SJSA1 (cell line): ENCODE measurements around the gene CABP4. TPM values are rescaled to one million over a fixed set of nuclear protein-coding genes. Genes with fewer than 3 reads are reported as not detected.

Experiments used
- DNase-seq, 2 experiments: peaks; one replicate each; pipeline ENCODE4 v3.0.0-alpha.2; 2015 to 2020; ENCODE audit warnings: low spot score in 2 of 2, low read depth in 1 of 2
- H3K27ac ChIP-seq: fragments of 250-450 bp; sonication (Bioruptor Pico); 2 replicates; pipeline ENCODE4 v1.5.1; 2020; ENCODE audit warnings: mild to moderate bottlenecking, moderate library complexity
- H3K27me3 ChIP-seq: fragments of 250-450 bp; sonication (Bioruptor Pico); replicated peaks from 2 replicates; pipeline ENCODE4 v1.5.1; 2020; ENCODE audit warnings: mild to moderate bottlenecking, moderate library complexity
- H3K36me3 ChIP-seq: fragments of 250-450 bp; sonication (Bioruptor Pico); 2 replicates; pipeline ENCODE4 v1.5.1; 2020; ENCODE audit warnings: mild to moderate bottlenecking
- H3K4me1 ChIP-seq: fragments of 250-450 bp; sonication (Bioruptor Pico); replicated peaks from 2 replicates; pipeline ENCODE4 v1.6.1; 2021; ENCODE audit warnings: mild to moderate bottlenecking
- H3K4me3 ChIP-seq: fragments of 250-450 bp; sonication (Bioruptor Pico); 2 replicates; pipeline ENCODE4 v1.5.1; 2020; ENCODE audit warnings: mild to moderate bottlenecking
- H3K9me3 ChIP-seq: fragments of 250-450 bp; sonication (Bioruptor Pico); replicated peaks from 2 replicates; pipeline ENCODE4 v1.5.1; 2020; ENCODE audit warnings: mild to moderate bottlenecking
- total RNA-seq: library from RNA; depleted of rRNA; stranded (reverse); fragments of >200 nt; shearing (Covaris generic); gene quantifications from 2 replicates; pipeline ENCODE4 v1.2.3, GENCODE V29; 2014; rRNA removed

Gene CABP4
- total RNA-seq = not detected in 2 replicates

GRCh38 chr11:67455054-67455453 lies at the start of gene CABP4:
Gene CABP4 (plus strand): TSS chr11:67455354. CDS start chr11:67455424, 70 bp downstream.
- no peak within 1 kb of the TSS for H3K27ac ChIP-seq
- H3K36me3 ChIP-seq = no peaks in the 10 kb centered on the region
- H3K27me3 ChIP-seq = no peaks in the 10 kb centered on the region; the same call in 1 of the 2 replicates
- no peak within 1 kb of the TSS for H3K4me3 ChIP-seq
- no peaks in the 10 kb centered on the region for H3K4me1 ChIP-seq
- no peaks in the 10 kb centered on the region; the same call in 1 of the 2 replicates for H3K9me3 ChIP-seq
- DNase-seq = no peak

GRCh38 chr11:67405688-67406339 lies 49.3 kb upstream of the CABP4 start:
- H3K4me3 ChIP-seq = no peak overlapping the region
- peaks cover 8% of the 10 kb centered on the region for H3K36me3 ChIP-seq
- no peak for DNase-seq
- peaks cover 12% of the 10 kb centered on the region for H3K4me1 ChIP-seq
- H3K27ac ChIP-seq = no peak overlapping the region
- peaks cover 39% of the 10 kb centered on the region for H3K27me3 ChIP-seq
- H3K9me3 ChIP-seq = peaks cover 6% of the 10 kb centered on the region

GRCh38 chr11:67406420-67406968 lies 48.7 kb upstream of the CABP4 start:
- H3K4me1 ChIP-seq = peaks cover 7% of the 10 kb centered on the region
- no peak for DNase-seq
- no peak overlapping the region for H3K27ac ChIP-seq
- peaks cover 2% of the 10 kb centered on the region for H3K36me3 ChIP-seq
- H3K9me3 ChIP-seq = peaks cover under 1% of the 10 kb centered on the region
- no peak overlapping the region for H3K4me3 ChIP-seq
- peaks cover 46% of the 10 kb centered on the region for H3K27me3 ChIP-seq

- no peaks in the 10 kb centered on the region for H3K9me3 ChIP-seq
- no peak for DNase-seq
- no peaks in the 10 kb centered on the region for H3K36me3 ChIP-seq
These were observed 48.0 kb upstream of the CABP4 start for GRCh38 chr11:67406969-67407687.

GRCh38 chr11:67407688-67408163 lies 47.4 kb upstream of the CABP4 start:
- H3K27me3 ChIP-seq = peaks cover 58% of the 10 kb centered on the region
- H3K27ac ChIP-seq = no peak overlapping the region
- H3K9me3 ChIP-seq = no peaks in the 10 kb centered on the region
- no peak for DNase-seq
- H3K36me3 ChIP-seq = no peaks in the 10 kb centered on the region
- H3K4me1 ChIP-seq = no peaks in the 10 kb centered on the region
- H3K4me3 ChIP-seq = no peak overlapping the region

More at GRCh38 chr11:67406969-67407687, 48.0 kb upstream of the CABP4 start:
- Histone ChIP-seq H3K27me3 (peaks cover 52% of the 10 kb centered on the region), H3K27ac (no peak overlapping the region), H3K4me3 (no peak overlapping the region), H3K4me1 (peaks cover 4% of the 10 kb centered on the region)

- Histone ChIP-seq H3K4me1 (no peaks in the 10 kb centered on the region), H3K36me3 (no peaks in the 10 kb centered on the region), H3K27me3 (peaks cover 66% of the 10 kb centered on the region), H3K9me3 (no peaks in the 10 kb centered on the region; the same call in 1 of the 2 replicates), H3K4me3 (no peak overlapping the region), H3K27ac (no peak overlapping the region)
- DNase-seq = no peak
These were observed 46.5 kb upstream of the CABP4 start for GRCh38 chr11:67408437-67409200.

- Histone ChIP-seq H3K36me3 (no peaks in the 10 kb centered on the region), H3K9me3 (no peaks in the 10 kb centered on the region; the same call in 1 of the 2 replicates), H3K27me3 (peaks cover 71% of the 10 kb centered on the region), H3K4me1 (no peaks in the 10 kb centered on the region), H3K4me3 (no peak overlapping the region), H3K27ac (no peak overlapping the region)
- no peak for DNase-seq
These were observed 45.9 kb upstream of the CABP4 start for GRCh38 chr11:67409261-67409666.

GRCh38 chr11:67409781-67410368 lies 45.3 kb upstream of the CABP4 start:
- no peaks in the 10 kb centered on the region for H3K4me1 ChIP-seq
- H3K9me3 ChIP-seq = no peaks in the 10 kb centered on the region; the same call in 1 of the 2 replicates
- H3K36me3 ChIP-seq = no peaks in the 10 kb centered on the region
- no peak overlapping the region for H3K27ac ChIP-seq
- H3K27me3 ChIP-seq = peaks cover 77% of the 10 kb centered on the region
- H3K4me3 ChIP-seq = no peak overlapping the region
- no peak for DNase-seq

GRCh38 chr11:67410369-67410831 lies 44.8 kb upstream of the CABP4 start:
- Histone ChIP-seq H3K4me3 (no peak overlapping the region), H3K4me1 (no peaks in the 10 kb centered on the region), H3K27ac (no peak overlapping the region), H3K9me3 (no peaks in the 10 kb centered on the region; the same call in 1 of the 2 replicates), H3K27me3 (peaks cover 82% of the 10 kb centered on the region), H3K36me3 (no peaks in the 10 kb centered on the region)
- no peak for DNase-seq

GRCh38 chr11:67410984-67411784 lies 44.0 kb upstream of the CABP4 start:
- Histone ChIP-seq H3K9me3 (no peaks in the 10 kb centered on the region; the same call in 1 of the 2 replicates), H3K27me3 (peaks cover 87% of the 10 kb centered on the region), H3K27ac (no peak overlapping the region), H3K4me1 (no peaks in the 10 kb centered on the region), H3K36me3 (no peaks in the 10 kb centered on the region), H3K4me3 (no peak overlapping the region)
- DNase-seq = no peak

- peaks cover 91% of the 10 kb centered on the region for H3K27me3 ChIP-seq
- no peak overlapping the region for H3K4me3 ChIP-seq
- H3K36me3 ChIP-seq = no peaks in the 10 kb centered on the region
- no peaks in the 10 kb centered on the region; the same call in 1 of the 2 replicates for H3K9me3 ChIP-seq
- H3K27ac ChIP-seq = no peak overlapping the region
- 0 out of 2 replicates have a peak, but pooled peaks cover 3% of the 10 kb centered on the region for H3K4me1 ChIP-seq
- no peak for DNase-seq
These were observed 43.4 kb upstream of the CABP4 start for GRCh38 chr11:67411785-67412152.

- H3K9me3 ChIP-seq = no peaks in the 10 kb centered on the region; the same call in 1 of the 2 replicates
- no peak for DNase-seq
- peaks cover 84% of the 10 kb centered on the region for H3K27me3 ChIP-seq
These were observed 42.5 kb upstream of the CABP4 start for GRCh38 chr11:67412495-67413179.

More at GRCh38 chr11:67412495-67413179, 42.5 kb upstream of the CABP4 start:
- Histone ChIP-seq H3K4me1 (0 out of 2 replicates have a peak, but pooled peaks cover 8% of the 10 kb centered on the region), H3K36me3 (no peaks in the 10 kb centered on the region), H3K27ac (no peak overlapping the region), H3K4me3 (no peak overlapping the region)
